ENCODE measurements around the gene PPP3R1.

DNA sequence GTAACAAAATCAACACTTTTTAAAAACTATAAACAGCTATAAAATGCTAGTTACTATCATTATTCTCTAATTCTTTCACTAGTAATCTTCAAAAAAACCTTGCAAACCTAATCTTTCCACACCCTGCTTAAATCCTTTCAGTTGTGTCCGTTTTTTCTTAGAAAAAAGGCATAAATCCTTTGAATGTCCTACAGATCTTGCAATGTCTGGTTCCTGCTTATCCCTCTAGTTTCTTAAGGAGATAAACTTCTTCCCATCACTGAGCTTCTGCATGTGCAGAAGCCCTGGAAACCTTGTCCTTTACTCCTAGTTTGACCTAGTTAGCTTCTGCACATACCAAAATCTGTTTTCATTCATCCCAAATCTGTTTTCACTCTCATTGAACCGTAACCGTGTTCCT, 95.9 kb downstream of the PPP3R1 start:
- TF ChIP-seq, protein P1, sequence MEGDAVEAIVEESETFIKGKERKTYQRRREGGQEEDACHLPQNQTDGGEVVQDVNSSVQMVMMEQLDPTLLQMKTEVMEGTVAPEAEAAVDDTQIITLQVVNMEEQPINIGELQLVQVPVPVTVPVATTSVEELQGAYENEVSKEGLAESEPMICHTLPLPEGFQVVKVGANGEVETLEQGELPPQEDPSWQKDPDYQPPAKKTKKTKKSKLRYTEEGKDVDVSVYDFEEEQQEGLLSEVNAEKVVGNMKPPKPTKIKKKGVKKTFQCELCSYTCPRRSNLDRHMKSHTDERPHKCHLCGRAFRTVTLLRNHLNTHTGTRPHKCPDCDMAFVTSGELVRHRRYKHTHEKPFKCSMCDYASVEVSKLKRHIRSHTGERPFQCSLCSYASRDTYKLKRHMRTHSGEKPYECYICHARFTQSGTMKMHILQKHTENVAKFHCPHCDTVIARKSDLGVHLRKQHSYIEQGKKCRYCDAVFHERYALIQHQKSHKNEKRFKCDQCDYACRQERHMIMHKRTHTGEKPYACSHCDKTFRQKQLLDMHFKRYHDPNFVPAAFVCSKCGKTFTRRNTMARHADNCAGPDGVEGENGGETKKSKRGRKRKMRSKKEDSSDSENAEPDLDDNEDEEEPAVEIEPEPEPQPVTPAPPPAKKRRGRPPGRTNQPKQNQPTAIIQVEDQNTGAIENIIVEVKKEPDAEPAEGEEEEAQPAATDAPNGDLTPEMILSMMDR (IDR thresholded peaks at IDR 0.05 in 4 of 5, conservative IDR thresholded peaks at IDR 0.05 in 1 of 5), result no peak
- no peak for TF ChIP-seq POLR2A (IDR thresholded peaks at IDR 0.05)
